Measurements from ENCODE around the gene LRG1.

DNA sequence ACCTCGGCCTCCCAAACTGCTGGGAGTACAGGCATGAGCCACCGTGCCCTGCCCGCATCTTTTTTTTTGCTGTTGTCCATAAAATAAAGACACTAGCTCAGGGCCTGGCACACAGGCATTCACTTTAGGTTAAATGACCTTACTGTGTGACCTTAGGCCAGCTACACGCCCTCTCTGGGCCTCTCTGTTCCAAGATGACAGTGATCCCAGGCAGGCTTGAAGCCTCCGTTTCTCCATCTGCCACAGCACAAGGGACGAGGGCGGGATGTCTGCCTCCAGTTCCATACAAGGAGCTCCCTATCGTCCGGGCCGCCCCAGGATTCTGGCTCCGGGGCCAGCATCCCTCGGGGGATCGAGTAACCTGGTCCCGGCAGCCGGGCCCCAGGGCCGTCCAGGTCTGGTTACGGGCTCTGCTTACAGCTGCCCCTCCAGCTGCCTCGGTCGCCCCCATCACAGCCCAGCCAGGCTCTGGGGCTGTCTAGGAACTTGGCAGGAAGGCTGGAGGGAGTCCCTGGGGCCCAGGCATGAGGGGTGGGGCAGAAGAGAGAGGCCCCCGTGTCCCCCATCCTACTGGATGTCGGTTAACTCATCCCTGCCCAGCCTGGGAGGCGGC is 31.6 kb upstream of the LRG1 start:
- TF ChIP-seq, protein P1, sequence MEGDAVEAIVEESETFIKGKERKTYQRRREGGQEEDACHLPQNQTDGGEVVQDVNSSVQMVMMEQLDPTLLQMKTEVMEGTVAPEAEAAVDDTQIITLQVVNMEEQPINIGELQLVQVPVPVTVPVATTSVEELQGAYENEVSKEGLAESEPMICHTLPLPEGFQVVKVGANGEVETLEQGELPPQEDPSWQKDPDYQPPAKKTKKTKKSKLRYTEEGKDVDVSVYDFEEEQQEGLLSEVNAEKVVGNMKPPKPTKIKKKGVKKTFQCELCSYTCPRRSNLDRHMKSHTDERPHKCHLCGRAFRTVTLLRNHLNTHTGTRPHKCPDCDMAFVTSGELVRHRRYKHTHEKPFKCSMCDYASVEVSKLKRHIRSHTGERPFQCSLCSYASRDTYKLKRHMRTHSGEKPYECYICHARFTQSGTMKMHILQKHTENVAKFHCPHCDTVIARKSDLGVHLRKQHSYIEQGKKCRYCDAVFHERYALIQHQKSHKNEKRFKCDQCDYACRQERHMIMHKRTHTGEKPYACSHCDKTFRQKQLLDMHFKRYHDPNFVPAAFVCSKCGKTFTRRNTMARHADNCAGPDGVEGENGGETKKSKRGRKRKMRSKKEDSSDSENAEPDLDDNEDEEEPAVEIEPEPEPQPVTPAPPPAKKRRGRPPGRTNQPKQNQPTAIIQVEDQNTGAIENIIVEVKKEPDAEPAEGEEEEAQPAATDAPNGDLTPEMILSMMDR (IDR thresholded peaks at IDR 0.05): no peak
- TF ChIP-seq POLR2A (IDR thresholded peaks at IDR 0.05): no peak
